Measurements from ENCODE around the gene ZBTB33. TPM values are rescaled to one million over a fixed set of nuclear protein-coding genes. Genes with fewer than 3 reads are reported as not detected.

The ZBTB33 gene
- total RNA-seq, 2 donors from 2014 or later: 19.0 to 19.2 TPM

DNA sequence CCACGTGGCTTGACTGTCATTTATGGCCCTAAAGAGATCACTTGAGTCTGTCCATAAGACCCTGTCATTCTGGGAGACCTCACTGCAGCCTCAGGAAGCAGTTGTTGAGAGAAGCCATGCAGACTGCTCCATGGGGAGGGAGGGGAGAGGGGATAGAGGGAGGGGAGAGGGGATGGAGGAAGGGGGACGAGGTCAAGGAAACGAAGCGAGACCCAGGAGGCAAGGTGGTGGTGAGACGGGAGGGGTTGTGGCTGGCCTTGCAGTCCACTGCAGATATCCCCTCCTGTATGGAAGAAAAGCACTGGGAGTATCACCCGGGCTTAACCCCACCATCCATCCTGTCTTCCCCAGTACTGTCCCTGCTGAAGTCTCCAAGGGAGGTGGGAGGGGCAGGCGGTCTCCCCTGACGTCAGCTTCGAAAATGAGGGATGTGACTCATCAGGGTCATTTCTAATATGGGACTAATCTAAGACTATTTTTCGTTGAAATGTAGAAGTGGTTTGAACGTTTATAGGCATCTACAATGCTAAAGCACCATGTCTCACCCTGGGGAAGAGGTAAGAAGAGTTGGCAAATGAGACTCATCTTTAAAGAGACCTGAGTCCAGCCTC, 55.0 kb downstream of the ZBTB33 start:
- 43% methylated on average over 10 of the region's 11 CpGs; no CpG with 5 or more reads in 1 of the 2 experiments for WGBS, 2 experiments (ENCODE audit: insufficient coverage in 1 of 2, insufficient read length in 1 of 2)
- no peaks in the 10 kb centered on the region for H3K36me3 ChIP-seq (ENCODE audit: control insufficient read depth, insufficient read depth, low read length)
- no peak overlapping the region for H3K27ac ChIP-seq (ENCODE audit: low read depth, low read length)
- no peak overlapping the region for H3K4me3 ChIP-seq (ENCODE audit: low read length)
- Mint-ChIP-seq H3K4me3 (no peak overlapping the region), H3K27me3 (ENCODE audit: insufficient read depth) (peaks cover 29% of the 10 kb centered on the region), H3K4me1 (peaks cover 28% of the 10 kb centered on the region), H3K27ac (no peak overlapping the region), H3K36me3 (ENCODE audit: low read depth) (no peaks in the 10 kb centered on the region), H3K9me3 (peaks cover 54% of the 10 kb centered on the region)
- H3K9me3 ChIP-seq (ENCODE audit: control insufficient read depth, low read length): no peaks in the 10 kb centered on the region
- peaks cover 20% of the 10 kb centered on the region for H3K27me3 ChIP-seq (ENCODE audit: control insufficient read depth, insufficient read depth, low read length, poor library complexity, severe bottlenecking)
- H3K9ac ChIP-seq (ENCODE audit: extremely low read depth, low read length, poor library complexity, severe bottlenecking): no peak overlapping the region
- H3K4me1 ChIP-seq (ENCODE audit: control insufficient read depth, insufficient read depth, low read length): no peaks in the 10 kb centered on the region
- peak; percentile 53 for DNase-seq
- TF ChIP-seq, protein P1, sequence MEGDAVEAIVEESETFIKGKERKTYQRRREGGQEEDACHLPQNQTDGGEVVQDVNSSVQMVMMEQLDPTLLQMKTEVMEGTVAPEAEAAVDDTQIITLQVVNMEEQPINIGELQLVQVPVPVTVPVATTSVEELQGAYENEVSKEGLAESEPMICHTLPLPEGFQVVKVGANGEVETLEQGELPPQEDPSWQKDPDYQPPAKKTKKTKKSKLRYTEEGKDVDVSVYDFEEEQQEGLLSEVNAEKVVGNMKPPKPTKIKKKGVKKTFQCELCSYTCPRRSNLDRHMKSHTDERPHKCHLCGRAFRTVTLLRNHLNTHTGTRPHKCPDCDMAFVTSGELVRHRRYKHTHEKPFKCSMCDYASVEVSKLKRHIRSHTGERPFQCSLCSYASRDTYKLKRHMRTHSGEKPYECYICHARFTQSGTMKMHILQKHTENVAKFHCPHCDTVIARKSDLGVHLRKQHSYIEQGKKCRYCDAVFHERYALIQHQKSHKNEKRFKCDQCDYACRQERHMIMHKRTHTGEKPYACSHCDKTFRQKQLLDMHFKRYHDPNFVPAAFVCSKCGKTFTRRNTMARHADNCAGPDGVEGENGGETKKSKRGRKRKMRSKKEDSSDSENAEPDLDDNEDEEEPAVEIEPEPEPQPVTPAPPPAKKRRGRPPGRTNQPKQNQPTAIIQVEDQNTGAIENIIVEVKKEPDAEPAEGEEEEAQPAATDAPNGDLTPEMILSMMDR (conservative IDR thresholded peaks at IDR 0.05): no peak

DNA sequence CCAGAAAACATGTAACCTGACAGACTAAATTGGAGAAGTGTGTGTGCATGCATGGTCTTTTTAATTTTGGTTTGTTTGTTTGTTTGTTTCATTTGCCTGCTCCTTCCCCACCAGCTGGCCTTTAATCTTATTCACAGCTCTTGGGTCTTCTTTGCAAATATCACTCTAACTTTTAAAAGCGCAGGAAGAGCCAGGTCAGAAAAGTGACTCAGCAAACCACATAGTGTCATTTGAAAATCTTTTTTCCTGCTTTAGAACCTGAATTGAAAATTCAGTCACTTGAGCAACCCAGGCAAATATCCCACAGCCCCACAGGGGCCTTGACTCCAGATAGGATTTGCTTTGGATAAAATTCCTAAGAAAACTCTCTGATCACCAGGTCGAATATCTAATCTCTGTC, 56.0 kb downstream of the ZBTB33 start:
- Mint-ChIP-seq H3K36me3 (ENCODE audit: low read depth) (no peaks in the 10 kb centered on the region), H3K27ac (no peak overlapping the region), H3K27me3 (ENCODE audit: insufficient read depth) (peaks cover 39% of the 10 kb centered on the region), H3K9me3 (peaks cover 49% of the 10 kb centered on the region), H3K4me3 (no peak overlapping the region), H3K4me1 (peaks cover 28% of the 10 kb centered on the region)
- 26% methylated on average over 1 of the region's 2 CpGs; no CpG with 5 or more reads in 1 of the 2 experiments for whole genome bisulfite sequencing, 2 experiments (ENCODE audit: insufficient coverage in 1 of 2, insufficient read length in 1 of 2)
- no peaks in the 10 kb centered on the region for H3K36me3 ChIP-seq (ENCODE audit: control insufficient read depth, insufficient read depth, low read length)
- H3K9me3 ChIP-seq (ENCODE audit: control insufficient read depth, low read length): no peaks in the 10 kb centered on the region
- peaks cover 23% of the 10 kb centered on the region for H3K27me3 ChIP-seq (ENCODE audit: control insufficient read depth, insufficient read depth, low read length, poor library complexity, severe bottlenecking)
- H3K9ac ChIP-seq (ENCODE audit: extremely low read depth, low read length, poor library complexity, severe bottlenecking): no peak overlapping the region
- H3K27ac ChIP-seq (ENCODE audit: low read depth, low read length): no peak overlapping the region
- no peak overlapping the region for H3K4me3 ChIP-seq (ENCODE audit: low read length)
- TF ChIP-seq, protein P1 (conservative IDR thresholded peaks at IDR 0.05): no peak
- no peaks in the 10 kb centered on the region for H3K4me1 ChIP-seq (ENCODE audit: control insufficient read depth, insufficient read depth, low read length)
- no peak for DNase-seq

Other genes starting within 250 kb of the ZBTB33 start
- gene RHOXF2B, start 173.1 kb upstream of the ZBTB33 start, total RNA-seq: not detected
- gene RHOXF1, start 134.9 kb upstream of the ZBTB33 start, total RNA-seq: under 1 TPM; 0.37 to 0.46 TPM
- gene RHOXF2, start 92.2 kb upstream of the ZBTB33 start, total RNA-seq: not detected
- under 1 TPM; 0.22 to 0.35 TPM for gene TMEM255A, start 60.6 kb downstream of the ZBTB33 start, total RNA-seq
- gene ATP1B4, start 111.3 kb downstream of the ZBTB33 start, total RNA-seq: not detected
- 10 to 100 TPM; 33.5 to 34.7 TPM for gene LAMP2, start 218.5 kb downstream of the ZBTB33 start, total RNA-seq